Frontal cortex (tissue), 4 donors: ENCODE data around the gene N4BP2. TPM values are rescaled to one million over a fixed set of nuclear protein-coding genes. Genes with fewer than 3 reads are reported as not detected.
"Not testable (repeated sequence)": the region's sequence is repeated elsewhere in the genome, so short reads cannot be mapped to it uniquely, and the experiment has no call there.

ENCODE experiments used
- DNase-seq, 2 donors: peaks; one replicate each; pipeline ENCODE4 v3.0.0; 2012; ENCODE audit warnings: low spot score in 2 of 2
- FAIRE-seq: peaks from 2 replicates; lab custom pipeline; 2012; peaks lifted over from hg19 to GRCh38; lab: Jason Lieb, UNC
- total RNA-seq: library from RNA; depleted of rRNA; stranded (reverse); fragments of >200 nt; gene quantifications from one replicate; pipeline ENCODE4 v1.2.3, GENCODE V29; 2014
- donor health status: control.
- donor health status: control.
- donor health status: control.

N4BP2 gene
- total RNA-seq, 1 donor from 2014 or later: 77.5 TPM

DNA sequence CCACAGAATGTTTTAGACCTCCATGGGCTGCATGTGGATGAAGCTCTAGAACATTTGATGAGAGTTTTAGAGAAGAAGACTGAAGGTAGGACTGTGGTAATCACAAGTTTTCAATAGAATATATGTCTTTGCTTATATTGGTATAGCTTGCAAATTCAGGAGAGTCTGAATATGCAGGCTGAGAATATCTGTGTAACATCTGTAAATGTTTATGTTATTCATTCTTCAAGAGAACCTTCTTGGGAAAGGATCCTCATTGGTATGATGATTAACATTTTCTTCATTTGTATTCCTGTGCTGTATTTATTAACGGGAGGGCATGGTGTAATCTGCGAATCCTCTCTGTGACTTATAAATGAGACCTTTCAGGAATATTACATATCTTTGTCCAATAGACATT lies 88.1 kb downstream of the N4BP2 start:
- FAIRE-seq: no peak
- no peak for DNase-seq

GRCh38 chr4:40147490-40147889 lies 90.8 kb downstream of the N4BP2 start:
- DNase-seq, FAIRE-seq: not testable (repeated sequence)

DNA sequence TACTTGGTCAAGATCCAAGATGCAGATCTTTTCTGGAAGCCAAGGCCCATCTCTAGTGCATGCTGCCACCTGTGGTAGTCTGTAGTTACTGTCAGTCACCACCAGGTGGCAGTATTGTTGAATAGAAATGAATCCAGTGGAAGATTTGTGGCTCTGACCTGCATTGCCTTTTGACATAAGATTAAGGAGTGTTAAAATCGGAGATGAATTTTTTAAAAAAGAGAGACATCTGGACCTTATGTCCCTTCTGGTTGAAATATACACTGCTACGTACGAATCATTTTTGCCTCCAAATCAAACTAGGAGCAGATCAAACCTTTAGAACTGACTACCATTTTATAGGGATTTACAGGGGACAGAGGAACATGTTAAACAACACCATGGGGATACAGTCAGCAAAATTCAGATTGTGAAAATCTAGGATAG lies 93.3 kb downstream of the N4BP2 start:
- DNase-seq (peak; percentile 28 to 37), FAIRE-seq (no peak)

GRCh38 chr4:40150932-40151331 lies 94.3 kb downstream of the N4BP2 start:
- DNase-seq: no peak
- FAIRE-seq: no peak

GRCh38 chr4:40152637-40153036 lies 96.0 kb downstream of the N4BP2 start:
- no peak for DNase-seq
- no peak for FAIRE-seq

DNA sequence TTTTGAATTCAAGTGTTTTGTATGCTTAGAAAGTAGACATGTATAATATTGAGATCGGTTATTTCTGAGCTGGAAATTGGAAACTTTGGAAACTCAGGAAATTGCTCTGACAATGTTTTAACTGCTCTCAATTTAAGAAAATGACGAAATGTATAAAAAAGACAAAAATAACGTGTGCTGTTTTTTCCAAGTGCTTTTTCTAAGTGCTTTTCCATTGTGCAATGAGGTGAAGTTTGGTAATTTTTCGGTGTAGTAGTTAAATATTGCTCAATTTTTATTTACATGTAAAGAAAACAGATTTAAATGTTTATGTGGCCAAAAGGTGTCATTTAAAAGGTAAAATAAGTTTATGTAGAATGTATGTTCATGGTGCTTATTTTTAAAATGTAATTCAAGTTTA lies 100.8 kb downstream of the N4BP2 start:
- FAIRE-seq (no peak), DNase-seq (no peak)

- DNase-seq (no peak), FAIRE-seq (no peak)
Observed at GRCh38 chr4:40160258-40160657, 103.6 kb downstream of the N4BP2 start.

DNA sequence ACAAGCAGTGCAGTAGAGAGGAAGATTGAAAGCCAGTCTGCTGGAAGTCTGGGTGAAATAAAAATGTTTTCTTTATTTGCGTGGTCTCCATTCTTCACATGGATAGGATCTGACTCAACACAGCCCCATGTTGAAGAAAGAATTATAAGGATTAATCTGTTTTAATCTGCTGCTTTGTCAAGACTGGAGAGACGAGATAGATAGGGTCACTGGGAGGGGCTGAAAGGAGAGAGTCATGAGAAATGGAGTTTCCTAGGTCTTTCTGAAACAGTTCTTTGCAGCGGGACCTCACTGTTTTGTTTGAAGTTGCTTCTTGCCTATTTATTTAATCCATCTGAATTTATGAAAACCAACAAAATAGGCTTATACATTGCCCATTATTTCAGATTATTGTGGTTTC lies 107.8 kb downstream of the N4BP2 start:
- FAIRE-seq (no peak), DNase-seq (no peak)

DNA sequence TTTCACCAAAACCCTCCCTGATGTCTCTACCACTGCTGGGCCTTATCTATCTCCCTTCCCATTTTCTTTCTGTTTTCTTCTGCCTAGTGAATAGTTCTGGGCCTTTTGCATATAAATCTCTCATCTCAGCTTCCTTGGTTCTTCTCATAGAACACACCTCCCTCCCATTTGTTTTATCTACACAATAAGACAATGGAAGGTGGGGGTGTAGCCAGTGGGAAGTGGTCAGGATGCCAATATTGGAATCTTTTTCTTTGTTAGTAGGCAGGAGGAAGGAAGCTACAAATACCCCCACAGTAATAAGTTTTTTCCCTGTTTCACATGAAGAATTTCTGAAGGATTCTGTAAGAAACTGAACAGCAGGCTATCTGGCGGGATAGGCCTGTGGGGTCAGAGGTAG lies 109.3 kb downstream of the N4BP2 start:
- FAIRE-seq: no peak

DNA sequence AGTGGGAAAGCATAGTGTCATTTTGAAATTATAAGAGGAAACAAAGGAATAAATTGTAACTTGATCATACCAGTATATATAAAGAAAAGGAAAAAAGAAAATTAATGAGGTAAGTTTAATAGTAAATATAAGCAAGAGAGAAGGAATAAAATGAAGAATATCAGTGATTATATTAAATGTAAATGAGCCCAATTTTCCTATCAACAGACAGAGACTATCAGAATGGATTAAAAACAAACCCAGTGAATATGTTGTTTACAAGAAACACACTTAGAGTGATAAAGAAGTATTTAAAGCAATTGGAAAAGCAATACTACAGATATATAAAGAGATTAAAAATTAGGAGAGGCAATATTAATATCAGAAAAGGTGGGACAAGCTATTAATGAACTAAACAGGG lies 111.4 kb downstream of the N4BP2 start:
- DNase-seq: no peak
- no peak for FAIRE-seq

More for the DNA sequence above, 109.3 kb downstream of the N4BP2 start:
- no peak for DNase-seq

DNA sequence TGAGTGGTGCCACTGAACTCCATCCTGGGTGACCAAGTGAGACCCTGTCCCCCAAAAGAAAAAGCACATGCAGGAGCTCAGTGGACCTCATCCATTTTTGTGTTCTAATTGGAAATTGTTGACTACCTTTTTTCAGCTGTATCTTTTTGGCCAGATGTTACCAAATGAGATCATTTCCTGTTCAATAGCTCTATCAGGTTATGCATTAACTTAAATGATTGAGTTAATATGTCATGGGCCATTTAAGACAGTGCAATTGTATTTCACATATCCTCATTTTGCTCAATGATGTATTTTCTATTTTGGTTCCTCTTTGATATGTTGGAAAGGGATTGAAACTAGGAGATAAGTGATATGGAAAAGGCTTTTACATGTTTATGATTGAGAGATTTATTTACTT lies 113.9 kb downstream of the N4BP2 start:
- no peak for FAIRE-seq
- no peak for DNase-seq

- no peak for DNase-seq
- no peak for FAIRE-seq
Observed at GRCh38 chr4:40173470-40173875, 116.8 kb downstream of the N4BP2 start.

DNA sequence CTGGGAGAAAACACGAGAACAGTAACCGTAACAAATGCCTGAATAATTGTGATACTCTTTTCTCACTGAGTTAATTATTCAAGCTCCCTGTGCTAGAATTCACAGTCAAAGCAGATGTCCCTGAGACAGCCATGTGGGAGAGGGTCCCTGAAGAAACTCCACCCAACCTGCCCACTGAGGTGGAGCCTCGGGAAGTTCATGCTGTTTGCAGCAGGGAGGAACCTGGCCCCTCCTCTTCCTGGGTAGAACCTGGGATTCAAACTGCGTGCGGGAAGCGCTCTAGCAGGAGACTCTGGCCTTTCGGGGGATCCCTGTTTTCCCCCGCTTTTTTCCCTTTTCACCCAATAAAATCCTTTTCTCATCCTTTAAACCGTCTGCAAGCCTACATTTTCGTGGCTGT lies 120.0 kb downstream of the N4BP2 start:
- no peak for FAIRE-seq
- no peak for DNase-seq

GRCh38 chr4:40177591-40177990 lies 120.9 kb downstream of the N4BP2 start:
- FAIRE-seq (no peak), DNase-seq (no peak)

GRCh38 chr4:40178672-40179071 lies 122.0 kb downstream of the N4BP2 start:
- DNase-seq (no peak), FAIRE-seq (no peak)

- FAIRE-seq: no peak
- DNase-seq: no peak
Observed at GRCh38 chr4:40179360-40179759, 122.7 kb downstream of the N4BP2 start.

GRCh38 chr4:40180356-40180755 lies 123.7 kb downstream of the N4BP2 start:
- DNase-seq: no peak
- FAIRE-seq: no peak

DNA sequence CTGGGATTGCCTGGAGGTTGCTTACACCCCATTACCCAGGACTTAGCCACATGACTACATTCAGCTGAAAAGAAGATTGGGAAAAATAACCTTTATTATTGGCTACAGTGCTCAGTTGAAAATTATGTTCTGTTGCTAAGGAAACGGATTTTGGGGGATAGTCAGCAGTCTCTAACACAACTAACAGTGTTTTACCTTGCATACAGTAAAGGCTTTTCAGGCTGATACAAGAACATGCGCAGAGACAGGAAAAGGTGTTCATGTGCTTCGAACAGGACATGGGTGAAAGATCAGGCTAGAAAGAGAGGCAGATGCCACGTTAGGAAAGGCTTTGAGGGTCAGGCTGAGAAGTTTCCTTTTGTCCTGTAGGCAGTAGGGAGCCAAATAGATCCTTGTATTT lies 125.4 kb downstream of the N4BP2 start:
- FAIRE-seq: no peak
- DNase-seq: no peak

- FAIRE-seq: no peak
- DNase-seq: no peak
Observed at GRCh38 chr4:40182954-40183353, 126.3 kb downstream of the N4BP2 start.

GRCh38 chr4:40183615-40184411 lies 127.2 kb downstream of the N4BP2 start:
- DNase-seq: no peak
- no peak for FAIRE-seq

- FAIRE-seq (no peak), DNase-seq (no peak)
Observed at GRCh38 chr4:40185830-40186664, 129.4 kb downstream of the N4BP2 start.
